ENCODE data around the gene DENND1A.
"Not testable (repeated sequence)": the region's sequence is repeated elsewhere in the genome, so short reads cannot be mapped to it uniquely, and the experiment has no call there.

Gene DENND1A

DNA sequence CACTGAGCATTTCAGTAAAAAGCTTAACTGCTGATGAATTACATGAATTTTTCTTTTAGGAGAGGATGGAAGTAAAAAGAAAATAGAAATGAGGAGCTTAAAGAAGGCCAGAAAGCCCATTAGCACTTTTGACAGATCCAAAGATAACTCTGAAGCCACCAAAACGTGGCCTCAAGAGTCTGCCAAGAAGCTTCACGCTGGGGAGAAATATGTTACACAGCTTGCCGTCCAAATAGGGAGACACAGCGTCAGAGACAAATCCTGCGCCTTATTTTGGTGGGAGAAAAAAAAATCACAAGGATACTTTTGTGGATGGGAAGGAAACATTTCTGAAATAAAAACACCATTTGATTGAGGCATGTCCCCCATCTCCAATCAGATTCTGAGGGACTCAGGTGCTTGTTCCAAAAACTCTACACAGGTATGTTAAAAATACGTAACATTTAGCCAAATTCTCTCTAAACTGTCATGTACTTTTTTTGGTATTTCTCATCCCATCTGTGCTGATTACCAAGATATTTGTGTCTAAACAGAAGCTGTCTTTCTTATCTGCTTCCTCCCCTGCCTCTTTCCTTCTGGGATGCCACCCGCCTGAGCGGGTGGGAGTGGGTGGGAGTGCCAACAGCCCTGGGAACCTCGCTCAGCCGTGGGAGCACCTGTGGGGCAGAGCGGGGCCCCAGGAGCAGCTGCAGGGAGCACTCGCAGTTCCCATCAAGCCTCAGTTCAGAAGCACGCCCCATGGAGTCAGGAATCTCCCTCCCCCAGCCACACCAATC lies 275.5 kb downstream of the DENND1A start:
- DNase-seq (ENCODE audit: low read depth, low spot score), result no peak

GRCh38 chr9:123652416-123652815 lies 277.5 kb downstream of the DENND1A start:
- DNase-seq (ENCODE audit: low read depth, low spot score), result no peak

DNA sequence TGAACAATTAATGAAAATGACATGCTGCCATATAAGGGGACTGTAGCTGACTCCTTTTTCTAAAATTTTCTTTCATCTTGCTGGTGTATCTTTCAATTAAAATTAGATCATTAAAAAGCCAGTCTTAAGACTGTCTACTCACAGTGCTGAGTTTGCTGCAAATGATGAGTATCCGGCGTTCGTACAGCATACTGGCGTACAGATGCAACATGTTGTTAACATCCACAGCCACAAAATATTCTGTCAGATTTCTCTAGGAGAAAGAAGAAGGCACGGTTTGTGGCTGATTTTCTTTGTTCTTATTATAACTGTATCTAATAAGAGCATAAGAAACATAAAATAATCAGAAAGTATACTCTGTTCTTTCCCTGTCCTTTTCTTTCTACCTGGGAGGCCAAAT lies 278.1 kb downstream of the DENND1A start:
- DNase-seq (ENCODE audit: low read depth, low spot score), result no peak

- no peak for DNase-seq (ENCODE audit: low read depth, low spot score)
Observed at GRCh38 chr9:123651273-123651672, 278.7 kb downstream of the DENND1A start.

- DNase-seq (ENCODE audit: low read depth, low spot score), result no peak
Observed at GRCh38 chr9:123649909-123650308, 280.0 kb downstream of the DENND1A start.

- no peak for DNase-seq (ENCODE audit: low read depth, low spot score)
Observed at GRCh38 chr9:123647145-123647544, 282.8 kb downstream of the DENND1A start.

DNA sequence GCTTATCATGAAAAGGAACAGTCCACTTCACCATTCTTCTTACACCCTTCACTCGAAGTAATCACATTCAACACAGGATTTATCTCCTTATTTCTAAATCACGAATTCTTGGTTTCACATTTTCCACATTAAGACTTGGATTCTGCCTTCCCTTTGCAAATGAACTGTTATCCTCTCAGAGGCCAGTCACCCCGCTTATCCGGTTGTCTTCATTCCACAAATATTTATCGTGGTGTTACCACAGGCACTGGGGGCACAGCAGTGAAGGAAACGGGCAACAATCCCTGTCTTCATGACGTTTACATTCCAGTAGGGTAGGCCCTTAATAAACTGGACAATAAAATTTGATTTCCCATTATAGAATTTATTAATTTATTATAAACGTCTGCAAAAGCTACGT lies 284.2 kb downstream of the DENND1A start:
- no peak for DNase-seq (ENCODE audit: low read depth, low spot score)

GRCh38 chr9:123645126-123645525 lies 284.8 kb downstream of the DENND1A start:
- DNase-seq (ENCODE audit: low read depth, low spot score), result no peak

GRCh38 chr9:123643518-123643917 lies 286.4 kb downstream of the DENND1A start:
- no peak for DNase-seq (ENCODE audit: low read depth, low spot score)

- DNase-seq (ENCODE audit: low read depth, low spot score), result peak; percentile 73
Observed at GRCh38 chr9:123642291-123643278, 287.3 kb downstream of the DENND1A start.

DNA sequence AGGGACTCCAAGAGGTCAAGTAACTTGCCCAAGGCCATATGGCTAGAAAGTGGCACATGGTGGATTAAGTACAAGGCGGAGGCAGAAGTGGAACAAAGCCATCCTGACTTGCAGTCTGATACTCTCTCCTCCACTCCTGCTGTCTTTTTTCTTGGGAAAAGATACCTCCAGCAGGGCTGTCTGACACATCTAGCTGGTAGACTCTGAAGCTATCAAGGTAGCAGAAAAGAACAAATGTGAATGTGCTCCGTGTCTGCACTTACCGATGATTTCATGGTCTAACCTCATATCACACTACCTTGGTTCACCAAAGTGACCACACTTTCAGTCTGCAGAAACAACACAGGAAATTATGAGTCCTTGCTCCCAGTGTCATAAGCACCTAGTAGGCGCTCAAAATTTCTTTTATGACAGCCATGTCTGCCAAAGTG lies 289.1 kb downstream of the DENND1A start:
- DNase-seq (ENCODE audit: low read depth, low spot score), result no peak

DNA sequence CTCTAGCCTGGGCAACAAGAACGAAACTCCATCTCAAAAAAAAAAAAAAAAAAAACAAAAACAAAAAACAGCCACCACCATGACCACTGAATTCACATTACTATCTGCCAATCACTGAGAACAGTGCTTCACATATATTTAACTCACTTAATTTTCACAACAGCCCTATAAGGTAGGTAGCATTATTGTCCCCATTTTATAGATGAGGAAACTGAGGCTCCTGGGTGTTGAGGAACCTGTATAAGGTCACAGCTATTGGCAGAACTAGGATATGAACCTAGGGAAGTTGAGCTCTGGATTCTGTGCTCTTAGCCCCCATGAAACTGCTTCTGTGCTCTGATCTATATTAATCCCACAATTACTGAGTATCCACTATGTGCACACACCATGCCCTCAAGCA lies 290.2 kb downstream of the DENND1A start:
- no peak for DNase-seq (ENCODE audit: low read depth, low spot score)

DNA sequence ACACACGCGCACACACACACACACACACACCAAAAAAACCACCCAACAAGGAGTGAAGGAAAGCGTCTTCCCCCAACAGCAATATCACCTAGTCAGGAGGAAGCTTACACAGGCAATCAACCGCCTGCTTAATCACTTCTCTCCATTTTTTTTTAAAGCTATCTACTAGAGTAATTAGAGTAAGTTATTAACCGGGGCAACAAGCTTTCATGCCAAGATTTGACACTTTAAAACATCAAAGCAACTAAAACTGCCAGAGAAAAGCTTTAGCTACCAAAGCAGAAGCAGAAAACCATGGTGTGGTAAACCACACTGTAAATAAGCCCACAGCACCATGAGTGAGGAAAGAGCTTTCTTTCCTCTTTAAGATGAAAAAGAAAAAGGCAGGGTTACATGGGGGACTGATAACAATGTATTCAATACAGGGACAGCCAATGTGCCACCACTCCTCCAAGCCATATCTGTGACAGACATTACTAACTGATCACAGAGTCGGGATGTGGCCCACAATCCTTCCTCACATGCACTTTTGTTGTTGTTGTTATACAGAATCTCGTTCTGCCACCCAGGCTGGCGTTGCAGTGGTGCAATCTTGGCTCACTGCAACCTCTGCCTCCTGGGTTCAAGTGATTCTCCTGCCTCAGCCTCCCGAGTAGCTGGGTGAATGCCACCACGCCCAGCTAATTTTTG lies 291.8 kb downstream of the DENND1A start:
- no peak for DNase-seq (ENCODE audit: low read depth, low spot score)

GRCh38 chr9:123637606-123637944 lies 292.4 kb downstream of the DENND1A start:
- peak; percentile 45 for DNase-seq (ENCODE audit: low read depth, low spot score)

- DNase-seq (ENCODE audit: low read depth, low spot score), result not testable (repeated sequence)
Observed at GRCh38 chr9:123636805-123637204, 293.1 kb downstream of the DENND1A start.

DNA sequence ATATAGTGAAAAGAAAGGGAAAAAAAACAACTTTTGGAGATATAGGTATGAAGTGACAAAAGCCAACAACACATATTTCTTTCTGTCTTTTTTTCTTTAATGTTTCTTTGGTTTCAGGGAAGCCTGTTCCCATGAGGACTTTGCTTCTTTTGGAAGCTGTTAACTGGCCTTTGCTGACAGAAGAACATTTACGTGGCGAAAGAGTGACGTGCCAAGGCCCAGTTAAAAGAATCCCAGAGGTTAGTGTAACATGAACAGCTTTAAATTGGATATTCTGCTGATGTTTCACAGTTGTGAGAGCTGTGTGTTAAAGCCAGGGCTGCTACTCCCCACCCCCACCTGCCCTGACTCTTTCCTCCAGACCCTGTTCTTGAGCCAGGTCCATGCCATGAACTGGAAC lies 298.1 kb downstream of the DENND1A start:
- no peak for DNase-seq (ENCODE audit: low read depth, low spot score)

GRCh38 chr9:123630233-123630632 lies 299.7 kb downstream of the DENND1A start:
- no peak for DNase-seq (ENCODE audit: low read depth, low spot score)

DNA sequence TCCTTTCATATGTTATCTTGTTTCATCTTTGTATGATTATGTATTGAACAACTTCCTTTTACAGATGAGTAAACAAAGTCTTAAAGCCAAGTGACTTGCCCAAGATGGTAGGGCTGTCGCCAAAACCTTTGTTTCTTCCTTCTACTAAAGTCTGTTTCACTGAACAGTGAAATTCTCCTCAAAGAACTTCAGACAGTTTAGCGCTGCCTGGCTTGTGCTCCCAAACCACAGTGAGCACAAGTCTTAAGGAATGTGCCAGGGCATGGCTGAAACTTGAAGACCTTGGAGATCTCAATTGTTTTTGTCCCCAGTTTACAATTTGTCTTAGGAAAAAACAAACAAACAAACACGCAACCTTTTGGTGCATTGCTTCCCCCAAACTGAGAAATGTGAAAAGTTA lies 300.4 kb downstream of the DENND1A start:
- no peak for DNase-seq (ENCODE audit: low read depth, low spot score)

GRCh38 chr9:123622711-123623241 lies 307.1 kb downstream of the DENND1A start:
- no peak for DNase-seq (ENCODE audit: low read depth, low spot score)

DNA sequence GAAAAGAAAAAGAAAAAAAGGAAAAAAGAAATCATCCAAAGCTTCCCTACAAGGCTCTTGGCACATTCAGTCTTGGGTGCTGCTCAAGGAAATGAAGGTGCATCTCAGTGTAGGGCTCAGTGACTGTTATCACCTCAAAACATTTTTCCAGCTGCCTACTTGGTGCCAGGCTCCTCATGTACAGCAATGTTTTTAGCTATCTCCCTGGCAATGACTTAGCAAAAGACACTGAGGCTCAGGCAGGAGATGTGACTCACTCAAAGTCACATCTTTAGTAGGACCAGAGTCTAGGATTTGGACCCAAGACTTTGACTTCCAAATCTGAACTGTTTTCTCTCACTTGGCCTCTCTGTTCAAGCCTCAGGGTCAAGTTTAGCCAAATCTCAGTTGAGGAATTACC lies 309.7 kb downstream of the DENND1A start:
- no peak for DNase-seq (ENCODE audit: low read depth, low spot score)

- no peak for DNase-seq (ENCODE audit: low read depth, low spot score)
Observed at GRCh38 chr9:123617952-123618678, 311.8 kb downstream of the DENND1A start.
